ENCODE data around the gene BCL3. TPM values are rescaled to one million over a fixed set of nuclear protein-coding genes. Genes with fewer than 3 reads are reported as not detected.

BCL3 gene
- total RNA-seq (10 to 100 TPM in 9 of 10 donors, 1 to 10 TPM in 1; 7.1 to 76.3 (median 20.3) TPM), polyA plus RNA-seq (10 to 100 TPM; 20.7 to 30.7 TPM)
- long read RNA-seq, donor 1, partial matches to known transcripts, result 2 of 8 reads
- long read RNA-seq, donor 1, other reads (novel, unspliced or antisense), result 2 of 8 reads
- long read RNA-seq, donor 2, partial matches to known transcripts, result 4 of 5 reads
- long read RNA-seq, donor 2, other reads (novel, unspliced or antisense), result 1 of 5 reads
- long read RNA-seq, donor 3, partial matches to known transcripts, result 3 of 7 reads
- long read RNA-seq, donor 3, other reads (novel, unspliced or antisense), result 2 of 7 reads

DNA sequence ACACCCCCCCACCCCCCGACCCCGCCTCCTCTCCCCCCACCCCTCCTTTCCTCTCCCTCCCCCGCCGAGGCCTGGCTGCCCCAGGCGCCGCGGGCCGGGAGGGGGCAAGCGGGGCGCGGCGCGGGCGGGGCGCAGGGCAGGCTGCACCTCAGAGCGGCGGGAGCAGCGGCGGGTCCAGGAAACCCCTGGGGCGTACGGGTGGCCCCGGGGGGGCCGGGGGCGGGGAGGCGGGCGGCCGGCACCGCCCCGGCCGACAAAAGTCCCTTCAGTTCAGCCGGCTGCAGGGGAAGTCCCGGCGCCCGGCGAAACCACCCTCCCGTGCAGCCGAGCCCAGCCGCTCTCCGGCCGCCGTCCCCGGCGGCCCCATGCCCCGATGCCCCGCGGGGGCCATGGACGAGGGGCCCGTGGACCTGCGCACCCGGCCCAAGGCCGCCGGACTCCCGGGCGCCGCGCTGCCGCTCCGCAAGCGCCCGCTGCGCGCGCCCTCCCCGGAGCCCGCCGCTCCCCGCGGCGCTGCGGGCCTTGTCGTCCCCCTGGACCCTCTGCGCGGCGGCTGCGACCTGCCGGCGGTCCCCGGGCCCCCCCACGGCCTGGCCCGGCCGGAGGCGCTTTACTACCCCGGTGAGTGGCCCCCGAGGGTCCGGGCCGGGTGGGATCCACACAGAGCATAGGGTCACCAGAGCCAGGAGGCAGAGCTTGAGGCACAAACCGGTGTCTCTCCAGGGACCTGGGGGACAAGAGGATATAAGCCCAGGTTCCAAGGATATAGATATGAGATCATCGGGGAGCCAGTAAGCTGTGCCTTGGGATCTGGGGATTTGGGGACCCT lies at the start of gene BCL3:
Gene BCL3 (plus strand): TSS at position 283 of the 829 bp plus-strand sequence. CDS start 83 bp downstream, at position 366.
- ATAC-seq (peak; percentile 37 to 65 (median 58)), DNase-seq (peak; percentile 76 to 84)
- intact Hi-C loops (cut with DNase I), result no loop called here
- Histone ChIP-seq H3K4me1 (peaks cover 17 to 83% (median 71%) of the 10 kb centered on the region in 9 donors), H3K27me3 (no peaks in the 10 kb centered on the region), H3K4me3 (peak within 1 kb of the TSS; percentile 58 to 97 (median 81)), H3K27ac (peak within 1 kb of the TSS; percentile 93 to 100 (median 97)), H3K9me3 (no peaks in the 10 kb centered on the region), H3K36me3 (peaks cover 0 to 36% (median 10%) of the 10 kb centered on the region in 9 donors)
- 1% methylated on average over 38 to 78 of the region's 88 CpGs for WGBS, 2 donors
- TF ChIP-seq, protein P1, sequence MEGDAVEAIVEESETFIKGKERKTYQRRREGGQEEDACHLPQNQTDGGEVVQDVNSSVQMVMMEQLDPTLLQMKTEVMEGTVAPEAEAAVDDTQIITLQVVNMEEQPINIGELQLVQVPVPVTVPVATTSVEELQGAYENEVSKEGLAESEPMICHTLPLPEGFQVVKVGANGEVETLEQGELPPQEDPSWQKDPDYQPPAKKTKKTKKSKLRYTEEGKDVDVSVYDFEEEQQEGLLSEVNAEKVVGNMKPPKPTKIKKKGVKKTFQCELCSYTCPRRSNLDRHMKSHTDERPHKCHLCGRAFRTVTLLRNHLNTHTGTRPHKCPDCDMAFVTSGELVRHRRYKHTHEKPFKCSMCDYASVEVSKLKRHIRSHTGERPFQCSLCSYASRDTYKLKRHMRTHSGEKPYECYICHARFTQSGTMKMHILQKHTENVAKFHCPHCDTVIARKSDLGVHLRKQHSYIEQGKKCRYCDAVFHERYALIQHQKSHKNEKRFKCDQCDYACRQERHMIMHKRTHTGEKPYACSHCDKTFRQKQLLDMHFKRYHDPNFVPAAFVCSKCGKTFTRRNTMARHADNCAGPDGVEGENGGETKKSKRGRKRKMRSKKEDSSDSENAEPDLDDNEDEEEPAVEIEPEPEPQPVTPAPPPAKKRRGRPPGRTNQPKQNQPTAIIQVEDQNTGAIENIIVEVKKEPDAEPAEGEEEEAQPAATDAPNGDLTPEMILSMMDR (IDR thresholded peaks at IDR 0.05), result no peak

DNA sequence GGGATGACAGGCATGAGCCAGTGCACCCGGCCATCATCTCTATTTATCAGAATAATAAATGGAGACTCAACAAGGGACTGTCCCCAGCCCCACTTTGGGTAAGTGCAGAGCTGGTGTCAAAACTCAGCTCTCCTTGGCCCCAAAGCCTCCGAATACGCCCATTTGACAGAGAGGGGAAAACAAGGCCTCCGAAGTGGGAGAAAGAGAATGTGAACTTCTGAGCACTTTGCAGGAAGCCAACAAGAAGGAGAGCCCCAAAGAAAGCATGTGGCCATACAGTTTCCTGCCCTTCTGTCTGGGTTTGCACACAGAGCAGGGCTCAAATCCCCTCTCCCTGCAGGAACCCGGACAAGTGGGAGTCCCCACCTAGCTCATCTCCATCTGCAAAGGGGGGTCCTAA lies 48.0 kb upstream of the BCL3 start:
- Histone ChIP-seq H3K4me3 (no peak overlapping the region), H3K27ac (no peak overlapping the region), H3K27me3 (peaks cover 0 to 4% (median 0%) of the 10 kb centered on the region in 7 donors), H3K36me3 (no peaks in the 10 kb centered on the region), H3K9me3 (no peaks in the 10 kb centered on the region), H3K4me1 (peaks cover 0 to 4% (median 0%) of the 10 kb centered on the region in 9 donors)
- WGBS, 2 donors, result 93 to 96% methylated on average over 5 of the region's 5 CpGs
- DNase-seq (no peak), ATAC-seq (no peak)
- TF ChIP-seq, protein P1 (IDR thresholded peaks at IDR 0.05), result no peak
- intact Hi-C loops (cut with DNase I), result no loop called here

DNA sequence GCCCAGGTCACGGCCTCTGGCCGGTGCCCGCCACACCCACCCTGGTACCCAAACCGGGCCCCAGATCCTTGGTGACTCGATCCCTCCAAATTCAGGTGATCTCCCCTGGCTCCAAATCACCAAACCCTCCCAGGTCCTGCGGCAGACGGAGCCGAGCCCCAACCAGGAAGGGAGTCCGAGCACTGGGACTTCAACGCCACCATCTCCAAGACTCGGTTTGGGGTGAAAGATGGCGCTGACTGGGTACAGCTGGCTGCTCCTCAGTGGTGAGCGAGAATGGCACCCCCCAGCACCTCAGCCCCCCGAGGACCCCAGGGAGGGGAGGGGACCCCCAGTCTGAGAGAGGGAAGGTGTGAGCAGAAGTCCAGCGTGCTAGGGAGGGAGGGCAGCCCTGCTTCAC lies 47.3 kb upstream of the BCL3 start:
- Histone ChIP-seq H3K36me3 (no peaks in the 10 kb centered on the region), H3K27me3 (peaks cover 0 to 4% (median 0%) of the 10 kb centered on the region in 7 donors), H3K9me3 (no peaks in the 10 kb centered on the region), H3K4me3 (no peak overlapping the region), H3K4me1 (no peaks in the 10 kb centered on the region), H3K27ac (no peak overlapping the region)
- ATAC-seq (no peak), DNase-seq (no peak)
- WGBS, 2 donors, result 86 to 89% methylated on average over 15 of the region's 15 CpGs
- intact Hi-C loops (cut with DNase I), result no loop called here
- TF ChIP-seq, protein P1 (IDR thresholded peaks at IDR 0.05), result no peak

GRCh38 chr19:44702551-44703176 lies 45.8 kb upstream of the BCL3 start:
- H3K27ac ChIP-seq, result no peak overlapping the region
- no peaks in the 10 kb centered on the region for H3K4me1 ChIP-seq
- intact Hi-C loops (cut with DNase I), result no loop called here
- peaks cover 0 to 3% (median 0%) of the 10 kb centered on the region in 7 donors for H3K27me3 ChIP-seq
- no peak overlapping the region for H3K4me3 ChIP-seq
- H3K36me3 ChIP-seq, result no peaks in the 10 kb centered on the region
- TF ChIP-seq, protein P1 (IDR thresholded peaks at IDR 0.05), result no peak
- ATAC-seq, result no peak
- no peaks in the 10 kb centered on the region for H3K9me3 ChIP-seq
- 85 to 86% methylated on average over 17 of the region's 17 CpGs for WGBS, 2 donors
- DNase-seq, result no peak

Data from heart right ventricle (tissue), 16 donors.